Kidney (tissue), 14 donors: Measurements from ENCODE around the gene SCAF4. TPM values are rescaled to one million over a fixed set of nuclear protein-coding genes. Genes with fewer than 3 reads are reported as not detected.

Experiments
- DNase-seq, 5 donors: peaks; one replicate each; pipeline ENCODE4 v3.0.0-alpha.2; 2013 to 2020
- FAIRE-seq: peaks from 2 replicates; lab custom pipeline; 2012; peaks lifted over from hg19 to GRCh38; lab: Jason Lieb, UNC
- H3K27ac ChIP-seq, 2 donors: one replicate each; pipeline ENCODE4 v1.7.0; 2013; ENCODE audit warnings: low read depth in 2 of 2, low read length in 2 of 2, inconsistent platforms in 1 of 2
- H3K27me3 ChIP-seq: one replicate; pipeline ENCODE4 v1.7.1; 2013; ENCODE audit warnings: low read length, inconsistent platforms; ENCODE audit not compliant: control insufficient read depth, insufficient read depth
- H3K36me3 ChIP-seq, 3 donors: one replicate each; pipeline versions ENCODE4 v1.7.0 to v1.7.1; 2013; ENCODE audit warnings: low read length in 3 of 3, control low read depth in 1 of 3, inconsistent platforms in 1 of 3; ENCODE audit not compliant: insufficient read depth in 3 of 3, control insufficient read depth in 2 of 3
- H3K4me1 ChIP-seq, 3 donors: one replicate each; pipeline versions ENCODE4 v1.7.0 to v1.7.1; 2013; ENCODE audit warnings: low read length in 3 of 3, inconsistent platforms in 1 of 3, low read depth in 1 of 3; ENCODE audit not compliant: control insufficient read depth in 2 of 3, insufficient read depth in 2 of 3
- H3K4me3 ChIP-seq, 3 donors: one replicate each; pipeline versions ENCODE4 v1.7.0 to v1.8.1; 2013; ENCODE audit warnings: low read length in 3 of 3, control low read depth in 1 of 3, inconsistent platforms in 1 of 3
- H3K9ac ChIP-seq, 3 donors: one replicate each; pipeline versions ENCODE4 v1.7.0 to v1.7.1; 2013; ENCODE audit warnings: low read length in 3 of 3, control low read depth in 1 of 3, inconsistent platforms in 1 of 3
- H3K9me3 ChIP-seq, 3 donors: one replicate each; pipeline versions ENCODE4 v1.7.0 to v1.7.1; 2013; ENCODE audit warnings: low read length in 3 of 3, control low read depth in 1 of 3, inconsistent platforms in 1 of 3; ENCODE audit not compliant: control insufficient read depth in 2 of 3, insufficient read depth in 1 of 3
- CTCF ChIP-seq: IDR thresholded peaks from 3 replicates; pipeline ENCODE4 v1.5.1; 2012; ENCODE audit warnings: mild to moderate bottlenecking, moderate library complexity, borderline replicate concordance; ENCODE audit not compliant: insufficient read depth; ENCODE audit errors: extremely low read depth
- intact Hi-C: fragments of 100-400 bp; cut with DNase I; formaldehyde crosslinking; loops from one replicate; pipeline ENCODE4 v1.11.1; 2022
- polyA plus RNA-seq: library from polyadenylated mRNA; stranded (reverse); fragments of 350-450 nt; fragmentation: Illumina TruSeq; extraction: RNeasy Lipid Tissue Mini Kit (QIAGEN cat#74804); gene quantifications from one replicate; pipeline ENCODE4 v1.2.3, GENCODE V29; 2014; ENCODE audit warnings: low read depth, low replicate concordance; ENCODE audit not compliant: insufficient read depth
- total RNA-seq: library from RNA; stranded (reverse); fragmentation: NEBNext Ultra II Directional; extraction: Animal tissue kit (Norgen Biotek cat#: 25700); gene quantifications from one replicate; pipeline ENCODE4 v1.2.1, GENCODE V29; 2021
- donor health status: control.
- donor health status: control.
- donor health status: control.
- donor health status: control.
- donor health status: control.
- donor health status: DM: yes; HTN: yes; CAD: no.
- donor health status: Normal renal cell carcinoma (clear cell type).

The SCAF4 gene
- total and polyA plus RNA-seq, 2 donors from 2014 or later: 7.4 to 30.6 TPM

- intact Hi-C loops: no loop called here
- no peaks in the 10 kb centered on the region for H3K27me3 ChIP-seq
- no peaks in the 10 kb centered on the region for H3K36me3 ChIP-seq
- TF ChIP-seq CTCF: no peak
- DNase-seq (peak in 3 of 5 donors; percentile 4 to 11 (median 4)), FAIRE-seq (no peak)
- no peak overlapping the region for H3K4me3 ChIP-seq
- no peaks in the 10 kb centered on the region for H3K4me1 ChIP-seq
- no peaks in the 10 kb centered on the region for H3K9me3 ChIP-seq
- H3K9ac ChIP-seq: no peak overlapping the region
- H3K27ac ChIP-seq: no peak overlapping the region
Observed at GRCh38 chr21:31755027-31755426, 23.1 kb upstream of the SCAF4 start.

- Histone ChIP-seq H3K4me3 (no peak overlapping the region), H3K27me3 (no peaks in the 10 kb centered on the region), H3K27ac (no peak overlapping the region), H3K4me1 (no peaks in the 10 kb centered on the region), H3K9me3 (no peaks in the 10 kb centered on the region), H3K36me3 (no peaks in the 10 kb centered on the region), H3K9ac (no peak overlapping the region)
- FAIRE-seq (no peak), DNase-seq (no peak)
- TF ChIP-seq CTCF: no peak
- intact Hi-C loops: no loop called here
Observed at GRCh38 chr21:31754708-31754960, 22.7 kb upstream of the SCAF4 start.

GRCh38 chr21:31753949-31754707, 22.2 kb upstream of the SCAF4 start:
- no peak for FAIRE-seq

More at GRCh38 chr21:31753949-31754707, 22.2 kb upstream of the SCAF4 start:
- Histone ChIP-seq H3K27ac (no peak overlapping the region), H3K4me1 (no peaks in the 10 kb centered on the region), H3K27me3 (no peaks in the 10 kb centered on the region), H3K4me3 (no peak overlapping the region), H3K36me3 (no peaks in the 10 kb centered on the region), H3K9ac (no peak overlapping the region), H3K9me3 (no peaks in the 10 kb centered on the region)
- intact Hi-C loops: no loop called here
- DNase-seq: no peak
- TF ChIP-seq CTCF: no peak
